Endothelial cell of umbilical vein (primary cell): Measurements from ENCODE around the gene CYTH1. TPM values are rescaled to one million over a fixed set of nuclear protein-coding genes. Genes with fewer than 3 reads are reported as not detected.

Experiments
- BruUV-seq: library from RNA; stranded (reverse); fragments of 400-500 nt; replicated peaks from 2 replicates; lab custom pipeline; 2021; lab: Mats Ljungman, UMichigan
- CTCF ChIA-PET: fragments of 300-600, 350-600 bp; sonication (Branson Sonifier 250); formaldehyde crosslinking; loops from one replicate; lab custom pipeline; 2021; ENCODE audit warnings: antibody characterized with exemption, inconsistent platforms; lab: Charles Lee
- POLR2A ChIA-PET: fragments of 300-600, 350-600 bp; sonication (Branson Sonifier 250); formaldehyde crosslinking; loops from one replicate; lab custom pipeline; 2021; ENCODE audit warnings: antibody characterized with exemption, inconsistent platforms; lab: Charles Lee
- DNase-seq: peaks from one replicate; pipeline ENCODE4 v3.0.0-alpha.2; 2011; ENCODE audit warnings: low read depth, low spot score
- FAIRE-seq: peaks from 2 replicates; lab custom pipeline; 2011; peaks lifted over from hg19 to GRCh38; lab: Jason Lieb, UNC
- H2AFZ ChIP-seq: 2 replicates; pipeline ENCODE4 v1.6.0; 2012; ENCODE audit warnings: low read depth, low read length, control low read depth, inconsistent platforms
- H3K27ac ChIP-seq: 2 replicates; pipeline ENCODE4 v1.5.1; 2011; ENCODE audit warnings: low read depth, mild to moderate bottlenecking, control low read depth, low read length, moderate library complexity; ENCODE audit not compliant: insufficient read depth
- H3K27me3 ChIP-seq, 2 experiments: 2 replicates each; pipeline versions ENCODE4 v1.6.0 to v1.6.1; 2011; ENCODE audit warnings: low read length in 2 of 2, mixed read lengths in 1 of 2; ENCODE audit not compliant: control insufficient read depth in 2 of 2, insufficient read depth in 2 of 2
- H3K36me3 ChIP-seq, 2 experiments: 2 replicates in 1 of 2; 3 replicates in 1 of 2; pipeline ENCODE4 v1.5.1; 2011; ENCODE audit warnings: low read length in 2 of 2, mild to moderate bottlenecking in 1 of 2, moderate library complexity in 1 of 2; ENCODE audit not compliant: control insufficient read depth in 2 of 2, insufficient read depth in 2 of 2; ENCODE audit errors: extremely low read depth in 1 of 2
- H3K4me1 ChIP-seq: 3 replicates; pipeline ENCODE4 v1.5.1; 2011; ENCODE audit warnings: mild to moderate bottlenecking, low read length; ENCODE audit not compliant: control insufficient read depth, insufficient read depth; ENCODE audit errors: extremely low read depth
- H3K4me2 ChIP-seq: 2 replicates; pipeline ENCODE4 v1.6.1; 2011; ENCODE audit warnings: low read length, control low read depth, mixed read lengths; ENCODE audit not compliant: insufficient read depth
- H3K4me3 ChIP-seq, 3 experiments: fragments of 200-600 bp in 1 of 3; sonication (generic), shearing (Covaris generic) in 1 of 3; replicated peaks in 1 of 3; 2 replicates each; pipeline ENCODE4 v1.5.1; 2011 to 2016; ENCODE audit warnings: control low read depth in 3 of 3, low read length in 3 of 3, mild to moderate bottlenecking in 2 of 3, inconsistent platforms in 1 of 3, low read depth in 1 of 3, moderate library complexity in 1 of 3; ENCODE audit not compliant: insufficient read depth in 1 of 3
- H3K79me2 ChIP-seq: 2 replicates; pipeline ENCODE4 v1.6.0; 2012; ENCODE audit warnings: low read length, inconsistent platforms; ENCODE audit not compliant: control insufficient read depth, insufficient read depth
- H3K9ac ChIP-seq: replicated peaks from 2 replicates; pipeline ENCODE3; 2011; ENCODE audit warnings: low read length, control low read depth; ENCODE audit not compliant: insufficient read depth; ENCODE audit errors: extremely low read depth
- H3K9me1 ChIP-seq: replicated peaks from 3 replicates; pipeline ENCODE4 v1.6.0; 2011; ENCODE audit warnings: mild to moderate bottlenecking, low read length; ENCODE audit not compliant: control insufficient read depth, insufficient read depth; ENCODE audit errors: extremely low read depth
- H3K9me3 ChIP-seq: replicated peaks from 2 replicates; pipeline ENCODE4 v1.5.1; 2012; ENCODE audit warnings: low read length, inconsistent platforms; ENCODE audit not compliant: control insufficient read depth, insufficient read depth
- H4K20me1 ChIP-seq: replicated peaks from 2 replicates; pipeline ENCODE3; 2011; ENCODE audit warnings: mild to moderate bottlenecking, low read length; ENCODE audit not compliant: control insufficient read depth, insufficient read depth; ENCODE audit errors: extremely low read depth
- EZH2 ChIP-seq: IDR thresholded peaks from 2 replicates; pipeline ENCODE4 v1.6.1; 2012; ENCODE audit warnings: borderline replicate concordance, low read depth, mild to moderate bottlenecking, moderate library complexity, low read length, inconsistent platforms; ENCODE audit not compliant: severe bottlenecking
- FOS ChIP-seq: IDR thresholded peaks from 2 replicates; pipeline ENCODE4 v1.6.1; 2011; ENCODE audit warnings: mild to moderate bottlenecking, low read length, moderate library complexity, borderline replicate concordance; ENCODE audit not compliant: insufficient read depth
- GATA2 ChIP-seq: IDR thresholded peaks from 2 replicates; pipeline ENCODE4 v1.7.0; 2011; ENCODE audit warnings: low read depth, mild to moderate bottlenecking, moderate library complexity, mixed read lengths, low read length; ENCODE audit not compliant: insufficient read length, insufficient read depth
- JUN ChIP-seq: IDR thresholded peaks from 2 replicates; pipeline ENCODE4 v1.6.1; 2011; ENCODE audit warnings: borderline replicate concordance, low read depth; ENCODE audit not compliant: insufficient read length, insufficient read depth
- MYC ChIP-seq: IDR thresholded peaks from one replicate; pipeline ENCODE4 v1.6.1; 2011; ENCODE audit warnings: mild to moderate bottlenecking, low read depth, low read length
- POLR2A ChIP-seq: IDR thresholded peaks from 2 replicates; pipeline ENCODE4 v1.6.1; 2012; ENCODE audit warnings: low read depth, mild to moderate bottlenecking, control low read depth, low read length
- POLR2AphosphoS5 ChIP-seq: IDR thresholded peaks from 2 replicates; pipeline ENCODE4 v1.6.1; 2012; ENCODE audit warnings: low read depth, mild to moderate bottlenecking, control low read depth, low read length, moderate library complexity; ENCODE audit not compliant: insufficient read depth
- dilution Hi-C: fragments of 300-500 bp; cut with MboI; formaldehyde crosslinking; loops from one replicate; pipeline ENCODE4 v1.15.0; 2019; ENCODE audit warnings: low sequenced_read_pairs; ENCODE audit not compliant: extremely low pct_ligation_motif_present
- intact Hi-C: fragments of 100-400 bp; cut with micrococcal nuclease; formaldehyde crosslinking; loops from one replicate; pipeline ENCODE4 v1.10.0; 2022
- polyA plus RNA-seq, 4 experiments: library from polyadenylated mRNA; depleted of rRNA in 3 of 4; stranded (reverse) in 3 of 4; unstranded in 1 of 4; fragments of >200 nt; gene quantifications; 2 replicates each; pipeline versions ENCODE4 v1.2.1 to v1.2.3, GENCODE V29; 2011 to 2012; ENCODE audit warnings: missing spikeins in 1 of 4
- total RNA-seq: library from RNA; stranded (reverse); gene quantifications from 2 replicates; pipeline ENCODE4 v1.2.3, GENCODE V29; 2021
- TF ChIP-seq, protein P1 (sequence below), 2 donors: IDR thresholded peaks; 1 replicate in 1 of 2; 2 replicates in 1 of 2; pipeline ENCODE4 v1.5.1; 2011; ENCODE audit warnings: low read length in 2 of 2, mild to moderate bottlenecking in 2 of 2, moderate library complexity in 2 of 2, control low read depth in 1 of 2, inconsistent platforms in 1 of 2, low read depth in 1 of 2; ENCODE audit not compliant: insufficient read depth in 1 of 2; ENCODE audit errors: extremely low read depth in 1 of 2
- TF ChIP-seq, protein P2 (sequence below): IDR thresholded peaks from 2 replicates; pipeline ENCODE4 v1.6.1; 2011; ENCODE audit not compliant: insufficient read depth, insufficient read length

CYTH1 gene
- total and polyA plus RNA-seq, 2 donors (not counting 3 experiments of a cell fraction or from before 2014, with no cell fraction given), result 35.9 to 49.9 TPM

DNA sequence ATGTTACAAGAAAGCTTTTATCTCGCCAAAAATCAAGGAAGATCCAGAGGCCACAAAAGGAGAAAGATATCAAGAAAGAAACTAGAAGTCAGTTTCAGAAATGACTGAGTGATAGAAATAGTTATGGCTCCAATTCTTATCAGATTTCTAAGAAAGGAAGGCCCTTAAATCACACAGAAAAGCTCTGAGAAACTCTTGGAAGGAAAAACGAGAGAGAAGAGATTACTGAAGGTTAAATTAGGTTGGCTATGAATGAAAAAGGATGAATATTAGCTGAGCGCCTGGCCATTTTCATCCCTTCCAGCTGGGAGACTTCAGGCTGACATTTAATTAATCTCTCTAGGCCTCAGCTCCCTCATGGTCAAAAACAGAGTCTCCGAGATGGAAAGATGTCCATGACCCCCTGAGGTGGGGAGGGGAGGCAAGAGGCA lies 72.3 kb downstream of the CYTH1 start:
- H3K4me1 ChIP-seq, result peaks cover 16% of the 10 kb centered on the region
- H4K20me1 ChIP-seq, result no peaks in the 10 kb centered on the region
- H3K9me1 ChIP-seq, result no peaks in the 10 kb centered on the region
- TF ChIP-seq, protein P1, sequence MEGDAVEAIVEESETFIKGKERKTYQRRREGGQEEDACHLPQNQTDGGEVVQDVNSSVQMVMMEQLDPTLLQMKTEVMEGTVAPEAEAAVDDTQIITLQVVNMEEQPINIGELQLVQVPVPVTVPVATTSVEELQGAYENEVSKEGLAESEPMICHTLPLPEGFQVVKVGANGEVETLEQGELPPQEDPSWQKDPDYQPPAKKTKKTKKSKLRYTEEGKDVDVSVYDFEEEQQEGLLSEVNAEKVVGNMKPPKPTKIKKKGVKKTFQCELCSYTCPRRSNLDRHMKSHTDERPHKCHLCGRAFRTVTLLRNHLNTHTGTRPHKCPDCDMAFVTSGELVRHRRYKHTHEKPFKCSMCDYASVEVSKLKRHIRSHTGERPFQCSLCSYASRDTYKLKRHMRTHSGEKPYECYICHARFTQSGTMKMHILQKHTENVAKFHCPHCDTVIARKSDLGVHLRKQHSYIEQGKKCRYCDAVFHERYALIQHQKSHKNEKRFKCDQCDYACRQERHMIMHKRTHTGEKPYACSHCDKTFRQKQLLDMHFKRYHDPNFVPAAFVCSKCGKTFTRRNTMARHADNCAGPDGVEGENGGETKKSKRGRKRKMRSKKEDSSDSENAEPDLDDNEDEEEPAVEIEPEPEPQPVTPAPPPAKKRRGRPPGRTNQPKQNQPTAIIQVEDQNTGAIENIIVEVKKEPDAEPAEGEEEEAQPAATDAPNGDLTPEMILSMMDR (IDR thresholded peaks at IDR 0.05; ENCODE audit: extremely low read depth in 1 of 2, insufficient read depth in 1 of 2, low read depth in 1 of 2, low read length in 2 of 2), result no peak
- no peak for TF ChIP-seq POLR2A
- no peak for TF ChIP-seq POLR2AphosphoS5
- no peak for TF ChIP-seq FOS
- TF ChIP-seq, protein P2, sequence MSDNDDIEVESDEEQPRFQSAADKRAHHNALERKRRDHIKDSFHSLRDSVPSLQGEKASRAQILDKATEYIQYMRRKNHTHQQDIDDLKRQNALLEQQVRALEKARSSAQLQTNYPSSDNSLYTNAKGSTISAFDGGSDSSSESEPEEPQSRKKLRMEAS, result no peak
- TF ChIP-seq EZH2, result no peak
- TF ChIP-seq GATA2, result no peak
- TF ChIP-seq JUN, result no peak
- no peak for TF ChIP-seq MYC
- CTCF ChIA-PET, result interaction anchor here (0.8 to 4.4 kb wide), 11 partner anchors 8 to 349 kb away, joined by 3 to 94 read pairs (median 8); no protein-coding TSS in a partner anchor
- H3K9ac ChIP-seq, result no peak overlapping the region
- BruUV-seq, result no TSS peak
- H3K36me3 ChIP-seq, result peaks cover 0 to 6% of the 10 kb centered on the region in 2 experiments
- no peak overlapping the region for H3K4me2 ChIP-seq
- H3K4me3 ChIP-seq, result no peak overlapping the region
- H3K27ac ChIP-seq, result no peak overlapping the region
- no peak for DNase-seq
- no peak for FAIRE-seq
- peaks cover 14% of the 10 kb centered on the region for H3K79me2 ChIP-seq
- POLR2A ChIA-PET, result no interaction called here
- no peaks in the 10 kb centered on the region for H3K27me3 ChIP-seq
- no peak overlapping the region for H2AFZ ChIP-seq
- intact Hi-C loops, result loop anchor here (2.0 to 10.0 kb wide), 3 partner anchors 117 to 455 kb away; partner anchors contain the start of gene SOCS3
- no peaks in the 10 kb centered on the region for H3K9me3 ChIP-seq
- dilution Hi-C loops, result no loop called here
